ENCODE measurements around the gene ATAD5.

Gene ATAD5

DNA sequence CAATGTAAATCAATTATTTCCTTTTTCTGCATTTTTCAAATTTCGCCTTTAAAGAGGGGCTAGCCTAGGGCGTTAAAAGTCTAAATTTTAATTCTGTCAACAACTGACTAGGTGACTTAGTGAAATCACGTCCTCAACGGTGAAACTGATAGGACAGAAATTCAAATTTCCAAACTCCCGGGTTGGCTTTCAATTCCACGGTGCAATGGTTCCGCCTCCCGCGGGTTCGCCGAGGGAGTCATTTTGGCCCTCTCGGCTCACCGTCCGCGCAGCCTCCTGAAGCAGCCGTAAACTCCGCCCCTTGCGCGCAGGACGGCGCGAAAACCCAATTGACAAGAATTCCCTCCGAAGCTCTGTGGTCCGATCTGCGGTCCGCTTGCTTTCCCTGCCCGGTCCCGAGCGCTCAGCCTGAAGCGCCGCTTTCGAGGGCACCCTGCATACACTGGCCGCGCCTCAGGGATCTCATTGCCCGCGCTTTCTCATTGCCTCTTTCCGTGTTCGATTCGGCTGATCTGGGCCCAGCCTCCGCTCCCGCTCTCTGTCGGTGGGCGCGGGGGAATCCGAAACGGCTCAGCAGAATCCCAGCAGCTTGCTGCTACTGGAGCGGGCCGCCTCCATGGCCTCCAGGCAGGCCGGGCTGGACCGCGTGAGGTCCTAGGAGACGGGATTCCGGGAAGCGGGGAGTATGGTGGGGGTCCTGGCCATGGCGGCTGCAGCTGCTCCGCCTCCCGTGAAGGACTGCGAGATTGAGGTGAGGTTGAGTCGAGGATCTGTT lies at the start of gene ATAD5:
Gene ATAD5, plus strand, starts transcription at position 304 of the 775 bp plus-strand sequence. Its CDS starts 382 bp downstream, at position 686.
- Histone ChIP-seq H3K4me1 (ENCODE audit: control insufficient read depth in 2 of 2, insufficient read depth in 2 of 2, low read length in 2 of 2) (peaks cover 9 to 14% of the 10 kb centered on the region in 2 donors), H3K27ac (ENCODE audit: low read depth in 2 of 2, low read length in 2 of 2) (peak within 1 kb of the TSS in 1 of 2 donors; percentile 32), H3K36me3 (ENCODE audit: control insufficient read depth in 2 of 2, insufficient read depth in 2 of 2, low read length in 2 of 2) (no peaks in the 10 kb centered on the region), H3K9ac (ENCODE audit: low read depth in 1 of 2, low read length in 2 of 2) (peak within 1 kb of the TSS; percentile 71 to 81), H3K4me3 (ENCODE audit: low read length in 2 of 2) (peak within 1 kb of the TSS; percentile 84 to 91), H3K9me3 (ENCODE audit: control insufficient read depth in 2 of 2, low read length in 2 of 2) (no peaks in the 10 kb centered on the region), H3K27me3 (ENCODE audit: control insufficient read depth in 2 of 2, insufficient read depth in 2 of 2, low read length in 2 of 2) (no peaks in the 10 kb centered on the region)

DNA sequence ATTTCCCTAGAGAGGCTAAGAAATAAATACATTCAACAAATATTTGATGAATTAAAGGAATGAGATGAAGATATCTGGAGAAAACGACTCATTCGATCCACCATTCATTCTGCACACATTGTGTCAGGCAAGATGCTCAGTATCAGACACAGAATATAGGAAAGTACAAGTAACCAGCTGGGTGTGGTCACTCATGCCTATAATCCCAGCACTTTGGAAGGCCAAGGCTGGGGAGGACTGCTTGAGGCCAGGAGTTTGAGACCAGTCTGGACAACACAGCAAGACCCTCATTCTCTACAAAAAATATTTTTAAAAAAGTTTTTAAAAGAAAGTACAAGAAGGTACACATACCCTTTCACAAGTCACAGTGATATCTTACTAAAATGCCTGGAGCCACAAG lies 49.6 kb upstream of the ATAD5 start:
- Histone ChIP-seq H3K9me3 (ENCODE audit: control insufficient read depth in 2 of 2, low read length in 2 of 2) (no peaks in the 10 kb centered on the region), H3K27ac (ENCODE audit: low read depth in 2 of 2, low read length in 2 of 2) (no peak overlapping the region), H3K4me3 (ENCODE audit: low read length in 2 of 2) (no peak overlapping the region), H3K9ac (ENCODE audit: low read depth in 1 of 2, low read length in 2 of 2) (no peak overlapping the region), H3K27me3 (ENCODE audit: control insufficient read depth in 2 of 2, insufficient read depth in 2 of 2, low read length in 2 of 2) (no peaks in the 10 kb centered on the region), H3K4me1 (ENCODE audit: control insufficient read depth in 2 of 2, insufficient read depth in 2 of 2, low read length in 2 of 2) (no peaks in the 10 kb centered on the region), H3K36me3 (ENCODE audit: control insufficient read depth in 2 of 2, insufficient read depth in 2 of 2, low read length in 2 of 2) (peaks cover 13 to 20% of the 10 kb centered on the region in 2 donors)

DNA sequence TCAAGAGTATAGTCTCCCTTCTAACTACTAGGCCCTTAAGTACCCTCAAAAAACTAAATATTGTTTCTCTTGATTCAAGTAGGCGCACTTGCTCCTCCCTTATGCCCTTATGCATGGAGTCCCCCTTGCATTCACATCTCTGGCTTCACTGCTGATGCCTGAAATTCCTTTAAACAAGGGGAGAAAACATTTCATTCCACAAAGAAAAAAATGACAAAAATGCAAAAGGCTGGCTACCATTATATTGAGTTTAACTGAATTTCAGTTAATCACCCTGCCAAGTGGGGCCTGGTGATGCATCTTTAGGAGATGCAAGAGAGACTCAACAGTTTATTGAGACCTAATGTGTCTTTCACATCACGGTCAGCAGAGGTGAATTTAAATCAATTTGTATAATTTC lies 42.8 kb upstream of the ATAD5 start:
- no peak overlapping the region for H3K4me3 ChIP-seq (ENCODE audit: low read length in 2 of 2)
- H3K9me3 ChIP-seq (ENCODE audit: control insufficient read depth in 2 of 2, low read length in 2 of 2), result no peaks in the 10 kb centered on the region
- peaks cover 38 to 57% of the 10 kb centered on the region in 2 donors for H3K36me3 ChIP-seq (ENCODE audit: control insufficient read depth in 2 of 2, insufficient read depth in 2 of 2, low read length in 2 of 2)
- no peaks in the 10 kb centered on the region for H3K27me3 ChIP-seq (ENCODE audit: control insufficient read depth in 2 of 2, insufficient read depth in 2 of 2, low read length in 2 of 2)
- no peaks in the 10 kb centered on the region for H3K4me1 ChIP-seq (ENCODE audit: control insufficient read depth in 2 of 2, insufficient read depth in 2 of 2, low read length in 2 of 2)
- no peak overlapping the region for H3K9ac ChIP-seq (ENCODE audit: low read depth in 1 of 2, low read length in 2 of 2)
- H3K27ac ChIP-seq (ENCODE audit: low read depth in 2 of 2, low read length in 2 of 2), result no peak overlapping the region

DNA sequence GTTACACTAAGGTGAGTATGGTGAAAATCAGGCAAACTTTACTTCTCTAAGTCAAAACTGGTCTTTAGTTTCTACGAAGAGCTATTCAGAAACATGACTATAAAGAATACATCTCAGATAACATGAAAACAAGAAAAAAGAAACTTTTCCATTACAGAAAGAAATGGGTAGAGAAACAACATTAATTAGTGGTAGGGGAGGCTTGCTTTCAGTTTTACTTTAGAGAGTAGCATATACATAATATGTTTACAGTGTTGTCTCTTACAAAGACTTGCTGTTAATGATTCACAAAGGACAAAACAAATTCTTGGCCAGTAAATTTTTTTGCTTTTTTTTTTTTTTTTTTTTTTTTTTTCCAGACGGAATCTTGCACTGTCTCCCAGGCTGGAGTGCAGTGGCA lies 41.5 kb upstream of the ATAD5 start:
- H3K27me3 ChIP-seq (ENCODE audit: control insufficient read depth in 2 of 2, insufficient read depth in 2 of 2, low read length in 2 of 2), result no peaks in the 10 kb centered on the region
- H3K9ac ChIP-seq (ENCODE audit: low read depth in 1 of 2, low read length in 2 of 2), result no peak overlapping the region
- peaks cover 38 to 62% of the 10 kb centered on the region in 2 donors for H3K36me3 ChIP-seq (ENCODE audit: control insufficient read depth in 2 of 2, insufficient read depth in 2 of 2, low read length in 2 of 2)
- no peak overlapping the region for H3K27ac ChIP-seq (ENCODE audit: low read depth in 2 of 2, low read length in 2 of 2)
- H3K9me3 ChIP-seq (ENCODE audit: control insufficient read depth in 2 of 2, low read length in 2 of 2), result no peaks in the 10 kb centered on the region
- H3K4me3 ChIP-seq (ENCODE audit: low read length in 2 of 2), result no peak overlapping the region
- H3K4me1 ChIP-seq (ENCODE audit: control insufficient read depth in 2 of 2, insufficient read depth in 2 of 2, low read length in 2 of 2), result no peaks in the 10 kb centered on the region

DNA sequence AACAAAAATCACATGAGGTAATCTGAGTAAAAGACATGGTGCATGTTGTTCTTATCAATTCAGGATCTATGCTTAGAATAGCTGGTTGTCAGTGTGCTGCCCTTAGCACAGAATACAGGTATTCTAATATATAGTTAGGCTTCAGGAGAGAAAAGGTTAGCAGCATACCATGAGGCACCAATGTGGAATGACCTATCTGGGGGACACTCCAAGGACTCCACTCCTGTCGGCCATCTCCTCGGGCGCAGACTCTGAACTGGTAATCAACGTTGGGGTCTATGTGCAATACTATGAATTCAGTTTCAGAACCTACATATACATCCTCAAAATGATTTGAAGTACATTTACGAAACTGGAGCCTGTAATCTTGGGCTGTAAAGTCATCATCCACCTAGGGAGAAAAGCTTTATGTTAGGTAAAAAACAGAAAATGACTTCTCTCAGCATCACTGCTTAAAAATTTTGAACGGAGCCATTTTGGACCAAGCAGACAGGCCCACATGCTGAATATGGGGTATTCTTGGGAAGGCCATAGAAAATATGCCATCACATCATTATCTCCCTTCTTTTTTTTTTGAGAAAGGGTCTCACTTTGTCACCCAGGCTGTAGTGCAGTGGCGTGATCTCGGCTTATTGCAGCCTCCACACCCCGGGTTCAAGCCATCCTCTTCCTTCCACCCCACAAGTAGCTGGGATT lies 38.3 kb upstream of the ATAD5 start:
- Histone ChIP-seq H3K9ac (ENCODE audit: low read depth in 1 of 2, low read length in 2 of 2) (no peak overlapping the region), H3K27ac (ENCODE audit: low read depth in 2 of 2, low read length in 2 of 2) (no peak overlapping the region), H3K4me3 (ENCODE audit: low read length in 2 of 2) (no peak overlapping the region), H3K4me1 (ENCODE audit: control insufficient read depth in 2 of 2, insufficient read depth in 2 of 2, low read length in 2 of 2) (no peaks in the 10 kb centered on the region), H3K36me3 (ENCODE audit: control insufficient read depth in 2 of 2, insufficient read depth in 2 of 2, low read length in 2 of 2) (peaks cover 40 to 72% of the 10 kb centered on the region in 2 donors), H3K9me3 (ENCODE audit: control insufficient read depth in 2 of 2, low read length in 2 of 2) (no peaks in the 10 kb centered on the region), H3K27me3 (ENCODE audit: control insufficient read depth in 2 of 2, insufficient read depth in 2 of 2, low read length in 2 of 2) (no peaks in the 10 kb centered on the region)

GRCh38 chr17:30794372-30794771 lies 37.4 kb upstream of the ATAD5 start:
- Histone ChIP-seq H3K36me3 (ENCODE audit: control insufficient read depth in 2 of 2, insufficient read depth in 2 of 2, low read length in 2 of 2) (peaks cover 33 to 65% of the 10 kb centered on the region in 2 donors), H3K9ac (ENCODE audit: low read depth in 1 of 2, low read length in 2 of 2) (no peak overlapping the region), H3K27ac (ENCODE audit: low read depth in 2 of 2, low read length in 2 of 2) (no peak overlapping the region), H3K4me3 (ENCODE audit: low read length in 2 of 2) (no peak overlapping the region), H3K27me3 (ENCODE audit: control insufficient read depth in 2 of 2, insufficient read depth in 2 of 2, low read length in 2 of 2) (no peaks in the 10 kb centered on the region), H3K4me1 (ENCODE audit: control insufficient read depth in 2 of 2, insufficient read depth in 2 of 2, low read length in 2 of 2) (no peaks in the 10 kb centered on the region), H3K9me3 (ENCODE audit: control insufficient read depth in 2 of 2, low read length in 2 of 2) (no peaks in the 10 kb centered on the region)

DNA sequence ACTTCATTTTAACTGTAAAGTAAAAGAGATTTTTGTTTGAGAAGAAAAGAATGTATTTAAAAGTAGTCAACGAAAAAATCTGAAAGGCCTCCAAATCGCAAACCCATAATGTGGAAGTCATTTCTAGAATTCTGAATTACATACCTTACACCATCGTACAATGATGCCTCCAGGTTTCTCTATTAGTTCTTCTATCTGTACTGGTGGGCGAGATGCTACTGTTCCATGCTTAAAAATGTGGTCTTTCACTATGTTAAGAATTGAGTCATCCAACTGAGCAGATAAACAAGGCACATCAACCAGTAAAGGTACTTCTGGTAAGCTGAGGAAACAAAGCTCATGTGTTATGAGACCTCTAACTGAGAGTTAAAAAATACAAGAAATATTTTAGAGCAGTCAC lies 35.8 kb upstream of the ATAD5 start:
- Histone ChIP-seq H3K4me3 (ENCODE audit: low read length in 2 of 2) (no peak overlapping the region), H3K27ac (ENCODE audit: low read depth in 2 of 2, low read length in 2 of 2) (no peak overlapping the region), H3K9ac (ENCODE audit: low read depth in 1 of 2, low read length in 2 of 2) (no peak overlapping the region), H3K4me1 (ENCODE audit: control insufficient read depth in 2 of 2, insufficient read depth in 2 of 2, low read length in 2 of 2) (no peaks in the 10 kb centered on the region), H3K9me3 (ENCODE audit: control insufficient read depth in 2 of 2, low read length in 2 of 2) (no peaks in the 10 kb centered on the region), H3K36me3 (ENCODE audit: control insufficient read depth in 2 of 2, insufficient read depth in 2 of 2, low read length in 2 of 2) (peaks cover 35 to 62% of the 10 kb centered on the region in 2 donors), H3K27me3 (ENCODE audit: control insufficient read depth in 2 of 2, insufficient read depth in 2 of 2, low read length in 2 of 2) (no peaks in the 10 kb centered on the region)

GRCh38 chr17:30801671-30802070 lies 30.1 kb upstream of the ATAD5 start:
- Histone ChIP-seq H3K36me3 (ENCODE audit: control insufficient read depth in 2 of 2, insufficient read depth in 2 of 2, low read length in 2 of 2) (peaks cover 29 to 38% of the 10 kb centered on the region in 2 donors), H3K27me3 (ENCODE audit: control insufficient read depth in 2 of 2, insufficient read depth in 2 of 2, low read length in 2 of 2) (no peaks in the 10 kb centered on the region), H3K9ac (ENCODE audit: low read depth in 1 of 2, low read length in 2 of 2) (no peak overlapping the region), H3K4me1 (ENCODE audit: control insufficient read depth in 2 of 2, insufficient read depth in 2 of 2, low read length in 2 of 2) (peaks cover 0 to 2% of the 10 kb centered on the region in 2 donors), H3K4me3 (ENCODE audit: low read length in 2 of 2) (no peak overlapping the region), H3K9me3 (ENCODE audit: control insufficient read depth in 2 of 2, low read length in 2 of 2) (no peaks in the 10 kb centered on the region), H3K27ac (ENCODE audit: low read depth in 2 of 2, low read length in 2 of 2) (no peak overlapping the region)

DNA sequence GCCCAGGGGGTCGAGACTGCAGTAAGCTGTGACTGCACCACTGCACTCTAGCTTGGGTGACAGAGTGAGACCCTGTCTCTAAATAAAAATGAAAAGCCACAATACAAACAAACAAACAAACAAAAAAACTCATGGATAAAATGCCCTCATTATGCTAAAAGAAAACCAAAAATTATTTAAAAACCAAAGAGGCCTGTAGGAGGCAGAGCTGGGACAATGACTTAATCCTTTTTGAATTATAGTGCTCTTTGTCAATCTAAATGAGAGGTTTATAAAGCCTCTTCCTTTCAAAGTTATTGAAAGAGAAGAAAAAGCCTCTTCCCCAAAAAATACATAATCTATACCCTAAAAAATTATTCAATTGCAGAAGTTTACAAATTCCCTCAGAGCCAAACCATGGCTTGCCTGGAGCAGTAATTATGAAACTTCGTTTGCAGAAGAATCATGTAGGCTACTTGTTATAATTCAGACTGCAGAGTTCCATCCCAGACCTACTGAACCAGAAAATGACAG lies 25.8 kb upstream of the ATAD5 start:
- H3K4me3 ChIP-seq (ENCODE audit: low read length in 2 of 2), result no peak overlapping the region
- H3K27ac ChIP-seq (ENCODE audit: low read depth in 2 of 2, low read length in 2 of 2), result no peak overlapping the region
- peaks cover 19 to 28% of the 10 kb centered on the region in 2 donors for H3K36me3 ChIP-seq (ENCODE audit: control insufficient read depth in 2 of 2, insufficient read depth in 2 of 2, low read length in 2 of 2)
- peaks cover 3% of the 10 kb centered on the region in 2 donors for H3K4me1 ChIP-seq (ENCODE audit: control insufficient read depth in 2 of 2, insufficient read depth in 2 of 2, low read length in 2 of 2)
- H3K9ac ChIP-seq (ENCODE audit: low read depth in 1 of 2, low read length in 2 of 2), result no peak overlapping the region
- H3K9me3 ChIP-seq (ENCODE audit: control insufficient read depth in 2 of 2, low read length in 2 of 2), result no peaks in the 10 kb centered on the region
- H3K27me3 ChIP-seq (ENCODE audit: control insufficient read depth in 2 of 2, insufficient read depth in 2 of 2, low read length in 2 of 2), result no peaks in the 10 kb centered on the region

GRCh38 chr17:30807896-30808295 lies 23.9 kb upstream of the ATAD5 start:
- Histone ChIP-seq H3K4me3 (ENCODE audit: low read length in 2 of 2) (no peak overlapping the region), H3K27ac (ENCODE audit: low read depth in 2 of 2, low read length in 2 of 2) (no peak overlapping the region), H3K36me3 (ENCODE audit: control insufficient read depth in 2 of 2, insufficient read depth in 2 of 2, low read length in 2 of 2) (peaks cover 15 to 19% of the 10 kb centered on the region in 2 donors), H3K9me3 (ENCODE audit: control insufficient read depth in 2 of 2, low read length in 2 of 2) (no peaks in the 10 kb centered on the region), H3K4me1 (ENCODE audit: control insufficient read depth in 2 of 2, insufficient read depth in 2 of 2, low read length in 2 of 2) (peaks cover 3 to 6% of the 10 kb centered on the region in 2 donors), H3K9ac (ENCODE audit: low read depth in 1 of 2, low read length in 2 of 2) (no peak overlapping the region), H3K27me3 (ENCODE audit: control insufficient read depth in 2 of 2, insufficient read depth in 2 of 2, low read length in 2 of 2) (no peaks in the 10 kb centered on the region)
